Measurements from ENCODE around the gene RECK. TPM values are rescaled to one million over a fixed set of nuclear protein-coding genes. Genes with fewer than 3 reads are reported as not detected.

Gene RECK
- total RNA-seq, 1 experiment from 2014 or later: 2.6 TPM

DNA sequence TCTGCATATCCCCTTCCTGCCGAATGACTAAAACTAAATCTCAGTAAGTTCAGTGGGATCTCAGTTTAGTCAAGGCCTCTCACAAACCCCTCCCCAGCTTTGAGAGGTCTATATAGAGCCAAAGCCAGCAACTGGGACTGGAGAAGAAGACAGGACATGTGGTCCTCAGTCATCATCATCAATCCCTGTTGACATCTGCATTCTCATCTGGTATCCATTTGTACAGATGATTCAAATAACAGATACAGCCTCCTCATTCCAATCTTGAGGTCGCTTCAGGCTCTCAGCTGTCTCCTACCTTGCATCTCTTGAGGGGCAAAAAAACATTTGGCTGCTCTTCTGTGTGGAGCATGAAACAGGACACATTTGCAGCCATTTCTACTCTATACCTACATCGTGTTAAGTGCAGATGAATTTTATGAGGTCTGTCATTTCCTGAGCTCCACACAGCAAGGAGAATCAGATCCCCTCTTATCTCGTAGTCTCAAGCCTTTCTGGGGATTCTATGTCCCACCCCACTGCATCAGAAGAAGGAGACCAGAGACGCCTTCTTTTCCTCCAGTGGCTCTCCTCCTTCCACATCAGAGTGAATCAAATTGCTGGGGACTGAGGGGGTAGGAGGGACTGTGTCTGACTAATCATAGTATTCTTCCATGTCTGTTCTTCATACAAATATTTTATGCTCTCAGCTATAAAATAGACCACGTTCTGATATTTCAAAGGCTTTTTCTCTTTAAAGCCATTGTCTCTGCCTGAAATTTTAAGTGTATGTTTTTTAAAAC, 4.7 kb upstream of the RECK start:
- no peak for DNase-seq
- Histone ChIP-seq H3K27me3 (ENCODE audit: low read length) (no peaks in the 10 kb centered on the region), H3K9me3 (ENCODE audit: low read length) (no peaks in the 10 kb centered on the region), H3K4me2 (ENCODE audit: low read depth, low read length, poor library complexity, severe bottlenecking) (no peak overlapping the region), H4K20me1 (ENCODE audit: insufficient read depth, low read depth, low read length) (no peaks in the 10 kb centered on the region), H3K4me3 (ENCODE audit: low read length) (no peak overlapping the region), H3K79me2 (ENCODE audit: low read length) (no peaks in the 10 kb centered on the region), H3K4me1 (ENCODE audit: low read length) (peaks cover 25% of the 10 kb centered on the region), H3K9me2 (replicated peaks; ENCODE audit: insufficient read depth, low read length) (no peaks in the 10 kb centered on the region), H3K27ac (ENCODE audit: low read length) (no peak overlapping the region), H2AFZ (ENCODE audit: low read length) (no peak overlapping the region), H3K9ac (ENCODE audit: low read length) (no peak overlapping the region), H3K36me3 (ENCODE audit: insufficient read depth, low read length) (no peaks in the 10 kb centered on the region)

DNA sequence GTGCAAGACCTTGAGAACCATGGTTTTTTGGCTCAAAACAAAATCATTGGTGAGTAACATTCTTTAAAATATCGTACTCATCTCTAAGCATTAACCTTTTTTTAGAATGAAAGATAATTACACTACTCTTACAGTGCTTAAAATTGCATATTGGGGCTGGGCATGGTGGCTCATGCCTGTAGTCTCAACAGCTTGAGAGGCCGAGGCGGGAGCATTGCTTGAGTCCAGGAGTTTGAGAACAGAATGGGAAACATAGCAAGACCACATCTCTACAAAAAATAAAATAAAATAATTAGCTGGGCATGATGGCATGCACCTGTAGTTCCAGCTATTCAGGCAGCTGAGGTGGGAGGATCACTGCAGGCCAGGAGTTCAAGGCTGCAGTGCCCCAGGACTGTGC, 2.9 kb upstream of the RECK start:
- Histone ChIP-seq H3K4me2 (ENCODE audit: low read depth, low read length, poor library complexity, severe bottlenecking) (no peak overlapping the region), H3K27me3 (ENCODE audit: low read length) (no peaks in the 10 kb centered on the region), H3K9me3 (ENCODE audit: low read length) (no peaks in the 10 kb centered on the region), H3K27ac (ENCODE audit: low read length) (no peak overlapping the region), H3K4me3 (ENCODE audit: low read length) (no peak overlapping the region), H2AFZ (ENCODE audit: low read length) (no peak overlapping the region), H3K9me2 (replicated peaks; ENCODE audit: insufficient read depth, low read length) (no peaks in the 10 kb centered on the region), H3K4me1 (ENCODE audit: low read length) (peaks cover 29% of the 10 kb centered on the region), H3K9ac (ENCODE audit: low read length) (no peak overlapping the region), H3K79me2 (ENCODE audit: low read length) (no peaks in the 10 kb centered on the region), H4K20me1 (ENCODE audit: insufficient read depth, low read depth, low read length) (peaks cover 3% of the 10 kb centered on the region; the same call in 1 of the 2 replicates), H3K36me3 (ENCODE audit: insufficient read depth, low read length) (no peaks in the 10 kb centered on the region)
- DNase-seq: no peak

DNA sequence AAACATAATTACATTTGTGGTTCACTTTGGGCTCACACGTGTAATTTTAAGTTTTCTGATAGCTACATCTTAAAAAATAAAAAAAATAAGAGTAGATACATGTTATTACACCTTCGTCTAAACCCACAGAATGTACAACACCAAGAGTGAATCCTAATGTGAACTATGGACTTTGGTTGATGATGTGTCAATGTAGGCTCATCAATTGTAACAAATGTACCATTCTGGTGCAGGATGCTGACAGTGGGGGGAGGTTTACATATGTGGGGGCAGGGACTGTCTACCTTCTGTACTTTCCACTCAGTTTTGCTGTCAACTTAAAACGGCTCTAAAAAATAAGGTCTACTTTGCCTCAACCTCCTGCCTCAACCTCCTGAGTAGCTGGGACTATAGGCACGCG, 2.5 kb upstream of the RECK start:
- Histone ChIP-seq H3K4me3 (ENCODE audit: low read length) (no peak overlapping the region), H4K20me1 (ENCODE audit: insufficient read depth, low read depth, low read length) (peaks cover 3% of the 10 kb centered on the region; the same call in 1 of the 2 replicates), H3K9me3 (ENCODE audit: low read length) (no peaks in the 10 kb centered on the region), H3K9ac (ENCODE audit: low read length) (no peak overlapping the region), H3K36me3 (ENCODE audit: insufficient read depth, low read length) (no peaks in the 10 kb centered on the region), H3K79me2 (ENCODE audit: low read length) (no peaks in the 10 kb centered on the region), H3K4me1 (ENCODE audit: low read length) (peaks cover 25% of the 10 kb centered on the region), H3K27me3 (ENCODE audit: low read length) (no peaks in the 10 kb centered on the region), H3K4me2 (ENCODE audit: low read depth, low read length, poor library complexity, severe bottlenecking) (no peak overlapping the region), H2AFZ (ENCODE audit: low read length) (no peak overlapping the region), H3K9me2 (replicated peaks; ENCODE audit: insufficient read depth, low read length) (no peaks in the 10 kb centered on the region), H3K27ac (ENCODE audit: low read length) (no peak overlapping the region)
- DNase-seq: no peak

DNA sequence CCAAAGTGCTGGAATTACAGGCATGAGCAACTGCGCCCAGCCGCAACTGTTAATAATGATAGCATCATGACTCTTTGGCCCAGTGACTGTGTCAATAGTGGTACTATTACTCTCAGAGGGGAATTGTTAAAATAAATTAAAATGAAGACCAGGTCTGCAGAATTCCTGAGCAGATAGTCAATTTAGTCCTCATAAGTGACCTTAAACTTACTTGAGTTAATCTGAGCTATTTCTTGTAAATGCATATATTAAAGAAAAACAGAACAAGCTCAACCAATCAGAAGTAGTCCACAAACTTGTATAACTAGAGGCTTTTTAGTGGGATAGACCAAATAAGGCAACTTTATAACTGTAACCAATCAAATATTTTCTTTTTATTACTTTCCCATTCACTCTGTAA, 1.7 kb upstream of the RECK start:
- H2AFZ ChIP-seq (ENCODE audit: low read length): no peak overlapping the region
- no peak for DNase-seq

DNA sequence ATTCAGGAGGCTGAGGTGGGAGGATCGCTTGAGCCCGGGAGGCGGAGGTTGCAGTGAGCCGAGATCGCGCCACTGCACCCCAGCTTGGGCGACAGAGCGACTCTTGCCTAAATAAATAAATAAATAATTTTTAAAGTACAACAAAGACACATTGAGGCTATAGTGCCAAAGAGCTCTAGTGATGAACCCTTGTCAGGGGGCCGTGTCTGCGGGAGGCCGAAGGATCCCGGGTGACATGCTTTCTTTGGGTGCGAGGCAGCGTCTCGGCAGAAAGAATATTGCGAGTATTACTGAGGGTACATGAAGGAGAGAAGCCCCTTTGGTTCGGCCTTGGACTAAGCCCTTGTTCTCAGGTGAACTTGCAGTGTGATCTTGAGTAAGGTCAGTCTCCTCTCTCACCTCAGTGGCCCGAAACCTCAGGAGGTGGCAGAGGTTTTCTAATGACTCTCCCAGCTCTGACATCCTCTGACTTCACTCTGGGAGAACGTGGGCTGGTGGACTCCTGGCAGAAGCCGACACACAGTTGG, 397 bp upstream of the RECK start:
- Histone ChIP-seq H3K4me3 (ENCODE audit: low read length) (peak overlapping the region; percentile 75), H3K27me3 (ENCODE audit: low read length) (no peaks in the 10 kb centered on the region), H2AFZ (ENCODE audit: low read length) (0 out of 2 replicates have a peak overlapping the region, but pooled peaks have one; percentile 53), H3K27ac (ENCODE audit: low read length) (no peak overlapping the region), H3K9ac (ENCODE audit: low read length) (peak overlapping the region; percentile 76; the same call in 1 of the 2 replicates), H3K79me2 (ENCODE audit: low read length) (no peaks in the 10 kb centered on the region), H3K4me2 (ENCODE audit: low read depth, low read length, poor library complexity, severe bottlenecking) (peak overlapping the region; percentile 86), H3K4me1 (ENCODE audit: low read length) (peaks cover 9% of the 10 kb centered on the region), H4K20me1 (ENCODE audit: insufficient read depth, low read depth, low read length) (peaks cover 8% of the 10 kb centered on the region), H3K36me3 (ENCODE audit: insufficient read depth, low read length) (no peaks in the 10 kb centered on the region), H3K9me2 (replicated peaks; ENCODE audit: insufficient read depth, low read length) (no peaks in the 10 kb centered on the region), H3K9me3 (ENCODE audit: low read length) (no peaks in the 10 kb centered on the region)
- no peak for DNase-seq

More for the DNA sequence above, 1.7 kb upstream of the RECK start:
- Histone ChIP-seq H4K20me1 (ENCODE audit: insufficient read depth, low read depth, low read length) (peaks cover 3% of the 10 kb centered on the region), H3K9me3 (ENCODE audit: low read length) (no peaks in the 10 kb centered on the region), H3K79me2 (ENCODE audit: low read length) (no peaks in the 10 kb centered on the region), H3K9ac (ENCODE audit: low read length) (no peak overlapping the region), H3K4me3 (ENCODE audit: low read length) (no peak overlapping the region), H3K36me3 (ENCODE audit: insufficient read depth, low read length) (no peaks in the 10 kb centered on the region), H3K27me3 (ENCODE audit: low read length) (no peaks in the 10 kb centered on the region), H3K9me2 (replicated peaks; ENCODE audit: insufficient read depth, low read length) (no peaks in the 10 kb centered on the region), H3K4me1 (ENCODE audit: low read length) (peaks cover 17% of the 10 kb centered on the region), H3K27ac (ENCODE audit: low read length) (no peak overlapping the region), H3K4me2 (ENCODE audit: low read depth, low read length, poor library complexity, severe bottlenecking) (no peak overlapping the region)

DNA sequence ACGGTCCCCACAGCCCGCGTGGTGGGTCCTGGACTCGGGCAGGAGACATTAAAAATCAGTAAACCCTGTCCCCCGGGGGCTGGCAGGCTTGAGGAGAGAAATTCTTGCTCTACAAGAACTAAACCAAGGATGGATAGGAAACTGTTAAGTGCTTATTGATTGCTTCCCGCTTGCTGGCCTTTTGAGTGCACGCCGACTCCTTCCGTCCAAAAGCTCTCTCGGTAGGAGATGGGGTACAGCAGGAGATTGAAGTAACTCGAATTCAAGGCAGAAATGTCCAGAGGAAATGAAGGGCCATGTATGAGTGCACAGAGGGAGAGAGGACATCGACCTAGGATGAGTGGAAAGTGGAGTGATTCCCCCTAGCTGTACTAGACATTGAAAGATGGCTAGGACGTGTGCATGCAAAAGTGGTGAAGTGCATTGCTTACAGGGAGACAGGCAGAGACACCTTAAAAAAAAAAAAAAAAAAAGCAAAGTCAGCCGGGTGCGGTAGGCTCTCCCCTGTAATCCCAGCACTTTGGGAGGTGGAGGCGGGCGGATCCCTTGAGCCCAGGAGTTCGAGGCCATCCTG, 923 bp downstream of the RECK start:
- no peak overlapping the region for H3K27ac ChIP-seq (ENCODE audit: low read length)
- no peak for DNase-seq
- peaks cover 9% of the 10 kb centered on the region for H3K4me1 ChIP-seq (ENCODE audit: low read length)
- peak overlapping the region; percentile 75 for H3K4me3 ChIP-seq (ENCODE audit: low read length)
- no peaks in the 10 kb centered on the region for H3K9me2 ChIP-seq (replicated peaks; ENCODE audit: insufficient read depth, low read length)
- no peaks in the 10 kb centered on the region for H3K27me3 ChIP-seq (ENCODE audit: low read length)
- peak overlapping the region; percentile 93 for H2AFZ ChIP-seq (ENCODE audit: low read length)
- H3K36me3 ChIP-seq (ENCODE audit: insufficient read depth, low read length): no peaks in the 10 kb centered on the region
- H3K4me2 ChIP-seq (ENCODE audit: low read depth, low read length, poor library complexity, severe bottlenecking): peak overlapping the region; percentile 86
- no peaks in the 10 kb centered on the region for H3K9me3 ChIP-seq (ENCODE audit: low read length)
- H3K9ac ChIP-seq (ENCODE audit: low read length): peak overlapping the region; percentile 76
- H4K20me1 ChIP-seq (ENCODE audit: insufficient read depth, low read depth, low read length): peaks cover 8% of the 10 kb centered on the region
- no peaks in the 10 kb centered on the region for H3K79me2 ChIP-seq (ENCODE audit: low read length)

DNA sequence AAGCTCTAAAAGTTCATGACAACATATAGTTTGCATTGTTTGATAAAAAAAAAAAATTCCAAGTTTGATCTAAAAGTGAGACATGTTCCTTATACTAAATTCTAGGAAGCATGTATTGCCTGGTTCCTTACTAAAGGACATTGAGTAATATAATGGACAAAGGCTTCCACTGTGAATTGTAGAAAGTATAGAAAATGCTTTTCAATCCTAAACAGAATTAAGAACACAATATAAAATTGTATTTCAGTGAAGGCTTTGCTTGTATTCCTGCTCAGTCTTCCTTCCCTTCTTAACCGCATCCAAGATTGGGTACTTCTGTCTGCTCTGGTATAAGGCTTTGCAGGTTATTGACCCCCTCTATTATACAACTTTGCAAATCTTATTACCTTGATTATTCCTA, 2.4 kb downstream of the RECK start:
- Histone ChIP-seq H3K4me2 (ENCODE audit: low read depth, low read length, poor library complexity, severe bottlenecking) (no peak overlapping the region), H2AFZ (ENCODE audit: low read length) (no peak overlapping the region), H3K9ac (ENCODE audit: low read length) (no peak overlapping the region), H3K4me1 (ENCODE audit: low read length) (peaks cover 9% of the 10 kb centered on the region), H4K20me1 (ENCODE audit: insufficient read depth, low read depth, low read length) (peaks cover 8% of the 10 kb centered on the region), H3K9me2 (replicated peaks; ENCODE audit: insufficient read depth, low read length) (no peaks in the 10 kb centered on the region), H3K4me3 (ENCODE audit: low read length) (no peak overlapping the region), H3K27me3 (ENCODE audit: low read length) (no peaks in the 10 kb centered on the region), H3K36me3 (ENCODE audit: insufficient read depth, low read length) (no peaks in the 10 kb centered on the region), H3K9me3 (ENCODE audit: low read length) (no peaks in the 10 kb centered on the region), H3K79me2 (ENCODE audit: low read length) (no peaks in the 10 kb centered on the region), H3K27ac (ENCODE audit: low read length) (no peak overlapping the region)
- DNase-seq: no peak

DNA sequence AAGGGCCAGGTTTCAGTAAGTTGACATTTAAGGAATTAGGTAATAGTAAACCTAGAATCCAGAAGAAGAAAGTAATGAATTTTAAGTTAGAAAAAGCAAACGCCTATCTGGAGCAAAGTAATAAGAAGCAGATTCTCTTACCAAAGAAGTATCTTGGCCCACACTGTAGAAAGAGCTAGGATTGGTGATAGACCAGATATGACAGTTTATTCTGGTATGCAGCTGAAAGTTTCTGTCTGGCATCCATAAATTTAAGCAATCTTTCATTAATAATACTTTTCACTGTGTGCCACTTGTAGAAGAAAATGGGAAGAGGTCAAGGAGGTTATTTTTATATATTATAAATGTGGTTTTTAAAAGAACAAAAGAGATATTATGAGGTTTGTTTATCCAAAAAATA, 3.0 kb downstream of the RECK start:
- Histone ChIP-seq H3K9me2 (replicated peaks; ENCODE audit: insufficient read depth, low read length) (no peaks in the 10 kb centered on the region), H3K4me3 (ENCODE audit: low read length) (no peak overlapping the region), H4K20me1 (ENCODE audit: insufficient read depth, low read depth, low read length) (peaks cover 8% of the 10 kb centered on the region), H3K4me2 (ENCODE audit: low read depth, low read length, poor library complexity, severe bottlenecking) (no peak overlapping the region), H3K27me3 (ENCODE audit: low read length) (no peaks in the 10 kb centered on the region), H3K9me3 (ENCODE audit: low read length) (no peaks in the 10 kb centered on the region), H2AFZ (ENCODE audit: low read length) (no peak overlapping the region), H3K4me1 (ENCODE audit: low read length) (peaks cover 9% of the 10 kb centered on the region), H3K36me3 (ENCODE audit: insufficient read depth, low read length) (no peaks in the 10 kb centered on the region), H3K27ac (ENCODE audit: low read length) (no peak overlapping the region), H3K9ac (ENCODE audit: low read length) (no peak overlapping the region), H3K79me2 (ENCODE audit: low read length) (no peaks in the 10 kb centered on the region)
- DNase-seq: no peak
